Measurements from ENCODE around the gene TAC3. TPM values are rescaled to one million over a fixed set of nuclear protein-coding genes. Genes with fewer than 3 reads are reported as not detected.

TAC3 gene
- total and polyA plus RNA-seq, 2 donors (not counting 3 experiments of a cell fraction or from before 2014, with no cell fraction given) = not detected

GRCh38 chr12:57044468-57044867 is 28.1 kb upstream of the TAC3 start:
- no peak overlapping the region for H2AFZ ChIP-seq (ENCODE audit: low read depth, low read length)
- no peak overlapping the region for H3K27ac ChIP-seq (ENCODE audit: insufficient read depth, low read depth, low read length)
- DNase-seq (ENCODE audit: low read depth, low spot score) (no peak), FAIRE-seq (no peak)
- H3K4me1 ChIP-seq (ENCODE audit: control insufficient read depth, extremely low read depth, insufficient read depth, low read length) = no peaks in the 10 kb centered on the region
- H3K4me2 ChIP-seq (ENCODE audit: insufficient read depth, low read length) = no peak overlapping the region
- no peaks in the 10 kb centered on the region for H3K9me1 ChIP-seq (replicated peaks; ENCODE audit: control insufficient read depth, extremely low read depth, insufficient read depth, low read length)
- H3K4me3 ChIP-seq (replicated peaks in 1 of 3; ENCODE audit: insufficient read depth in 1 of 3, low read depth in 1 of 3, low read length in 3 of 3) = no peak overlapping the region
- H3K27me3 ChIP-seq (ENCODE audit: control insufficient read depth in 2 of 2, insufficient read depth in 2 of 2, low read length in 2 of 2) = peaks cover 14 to 32% of the 10 kb centered on the region in 2 experiments
- TF ChIP-seq EZH2 (IDR thresholded peaks at IDR 0.05; ENCODE audit: borderline replicate concordance, low read depth, low read length, severe bottlenecking) (no peak), MYC (IDR thresholded peaks at IDR 0.05; ENCODE audit: low read depth, low read length) (no peak), CTCF (IDR thresholded peaks at IDR 0.05; ENCODE audit: extremely low read depth in 1 of 2, insufficient read depth in 1 of 2, low read depth in 1 of 2, low read length in 2 of 2) (no peak), FOS (IDR thresholded peaks at IDR 0.05; ENCODE audit: borderline replicate concordance, insufficient read depth, low read length) (no peak), POLR2AphosphoS5 (IDR thresholded peaks at IDR 0.05; ENCODE audit: insufficient read depth, low read depth, low read length) (no peak), GATA2 (IDR thresholded peaks at IDR 0.05; ENCODE audit: insufficient read depth, insufficient read length, low read depth, low read length) (no peak), JUN (IDR thresholded peaks at IDR 0.05; ENCODE audit: borderline replicate concordance, insufficient read depth, insufficient read length, low read depth) (no peak), MAX (IDR thresholded peaks at IDR 0.05; ENCODE audit: insufficient read depth, insufficient read length) (no peak), POLR2A (IDR thresholded peaks at IDR 0.05; ENCODE audit: low read depth, low read length) (no peak)
- no peaks in the 10 kb centered on the region for H3K36me3 ChIP-seq (ENCODE audit: control insufficient read depth in 2 of 2, extremely low read depth in 1 of 2, insufficient read depth in 2 of 2, low read length in 2 of 2)
- ChIA-PET POLR2A (no interaction called here), CTCF (no interaction called here)
- no peaks in the 10 kb centered on the region for H4K20me1 ChIP-seq (replicated peaks; ENCODE audit: control insufficient read depth, extremely low read depth, insufficient read depth, low read length)
- no TSS peak for BruUV-seq (replicated peaks)
- intact Hi-C loops (cut with micrococcal nuclease) = no loop called here
- H3K9me3 ChIP-seq (replicated peaks; ENCODE audit: control insufficient read depth, insufficient read depth, low read length) = no peaks in the 10 kb centered on the region
- dilution Hi-C loops (cut with MboI; ENCODE audit: extremely low pct_ligation_motif_present, low sequenced_read_pairs) = no loop called here
- H3K9ac ChIP-seq (replicated peaks; ENCODE audit: extremely low read depth, insufficient read depth, low read length) = no peak overlapping the region
- H3K79me2 ChIP-seq (ENCODE audit: control insufficient read depth, insufficient read depth, low read length) = no peaks in the 10 kb centered on the region

All from endothelial cell of umbilical vein (primary cell).